Ishikawa (cell line): ENCODE results near the gene ZMAT2.

Experiments used
- CEBPB ChIP-seq: IDR thresholded peaks from 2 replicates; pipeline ENCODE4 v1.6.1; 2012
- NFIC ChIP-seq: IDR thresholded peaks from 2 replicates; pipeline ENCODE4 v1.6.1; 2012
- RAD21 ChIP-seq: IDR thresholded peaks from 2 replicates; pipeline ENCODE4 v1.6.1; 2012; ENCODE audit warnings: low read depth
- TAF1 ChIP-seq: IDR thresholded peaks from 2 replicates; pipeline ENCODE4 v1.6.1; 2012; ENCODE audit warnings: low read depth, mild to moderate bottlenecking

GRCh38 chr5:140672455-140673186, 27.6 kb upstream of the ZMAT2 start:
- TF ChIP-seq TAF1: no peak
- no peak for TF ChIP-seq CEBPB
- no peak for TF ChIP-seq NFIC
- no peak for TF ChIP-seq RAD21
